ENCODE results near the gene PPP1R26. TPM values are rescaled to one million over a fixed set of nuclear protein-coding genes. Genes with fewer than 3 reads are reported as not detected.

The PPP1R26 gene
- total RNA-seq, 1 donor from 2014 or later = 25.5 TPM

- peak in 1 of 2 donors; percentile 2 for DNase-seq (ENCODE audit: low spot score in 2 of 2)
- TF ChIP-seq CTCF (IDR thresholded peaks at IDR 0.05) = no peak
- H3K36me3 ChIP-seq = peaks cover 26 to 27% of the 10 kb centered on the region in 2 donors
- no peaks in the 10 kb centered on the region for H3K27me3 ChIP-seq
- no peaks in the 10 kb centered on the region for H3K9me3 ChIP-seq
- H3K4me3 ChIP-seq = no peak overlapping the region
- H3K4me1 ChIP-seq = peaks cover 0 to 1% of the 10 kb centered on the region in 2 donors
- H3K27ac ChIP-seq = no peak overlapping the region
- intact Hi-C loops (cut with DNase I) = no loop called here
Measured at GRCh38 chr9:135507104-135508035, 27.8 kb downstream of the PPP1R26 start.

DNA sequence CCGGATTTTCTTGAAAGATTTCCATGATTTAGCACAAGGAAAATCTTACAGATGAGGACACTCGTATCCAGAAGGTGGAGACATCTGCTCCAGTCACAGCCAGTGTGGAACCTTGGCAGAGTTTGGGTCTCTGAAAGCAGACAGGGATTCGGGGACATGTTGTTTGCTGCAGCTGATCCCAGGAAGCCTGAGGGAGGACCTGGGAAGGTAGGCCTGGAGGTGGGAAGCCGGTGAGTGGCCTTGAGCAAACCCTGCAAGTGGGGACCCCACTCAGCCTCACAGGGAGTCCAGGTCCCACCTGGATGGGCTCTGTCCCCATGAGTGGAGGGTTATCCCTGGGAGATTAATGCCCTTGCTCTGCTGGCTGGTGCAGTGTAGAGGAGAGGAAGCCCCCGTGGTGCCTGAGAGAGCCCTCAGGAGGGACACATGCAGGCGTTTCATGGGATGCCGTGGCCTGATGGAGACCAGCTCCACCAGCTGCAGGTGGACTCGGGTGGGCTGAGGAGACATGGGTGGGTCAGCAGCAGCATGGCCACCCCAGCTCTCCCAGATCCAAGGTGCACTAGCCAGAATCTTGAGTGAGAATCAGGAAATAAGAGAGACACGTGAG lies 28.7 kb downstream of the PPP1R26 start:
- peak in 1 of 2 donors; percentile 2 for DNase-seq (ENCODE audit: low spot score in 2 of 2)
- no peak for TF ChIP-seq CTCF (IDR thresholded peaks at IDR 0.05)
- Histone ChIP-seq H3K27me3 (no peaks in the 10 kb centered on the region), H3K4me1 (no peaks in the 10 kb centered on the region), H3K27ac (no peak overlapping the region), H3K36me3 (peaks cover 17 to 19% of the 10 kb centered on the region in 2 donors), H3K4me3 (no peak overlapping the region), H3K9me3 (no peaks in the 10 kb centered on the region)
- intact Hi-C loops (cut with DNase I) = no loop called here

DNA sequence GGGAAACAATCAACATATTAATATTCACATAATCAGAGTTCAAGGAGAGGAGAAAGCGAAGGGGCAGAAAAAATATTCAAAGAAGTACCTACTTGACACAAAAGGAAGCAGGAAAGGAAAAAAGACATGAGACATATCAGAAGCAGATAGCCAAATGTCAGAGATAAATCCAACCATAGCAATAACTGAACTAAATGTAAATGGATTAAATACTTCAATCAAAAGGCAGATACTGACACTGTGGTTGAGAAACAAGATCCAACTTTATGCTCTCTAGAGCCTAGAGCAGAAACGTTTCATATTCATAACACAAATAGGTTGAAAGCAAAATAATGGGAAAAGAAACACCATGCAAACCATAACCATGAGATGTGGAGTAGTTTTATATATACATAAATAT lies 29.9 kb downstream of the PPP1R26 start:
- H3K9me3 ChIP-seq = no peaks in the 10 kb centered on the region
- H3K36me3 ChIP-seq = peaks cover 6 to 8% of the 10 kb centered on the region in 2 donors
- H3K27me3 ChIP-seq = no peaks in the 10 kb centered on the region
- intact Hi-C loops (cut with DNase I) = no loop called here
- H3K4me3 ChIP-seq = no peak overlapping the region
- TF ChIP-seq CTCF (IDR thresholded peaks at IDR 0.05) = no peak
- H3K27ac ChIP-seq = no peak overlapping the region
- H3K4me1 ChIP-seq = no peaks in the 10 kb centered on the region
- DNase-seq (ENCODE audit: low spot score in 2 of 2) = no peak

- no peaks in the 10 kb centered on the region for H3K4me1 ChIP-seq
- no peak for TF ChIP-seq CTCF (IDR thresholded peaks at IDR 0.05)
- no peak overlapping the region for H3K4me3 ChIP-seq
- H3K27ac ChIP-seq = no peak overlapping the region
- H3K36me3 ChIP-seq = no peaks in the 10 kb centered on the region
- intact Hi-C loops (cut with DNase I) = no loop called here
- H3K27me3 ChIP-seq = no peaks in the 10 kb centered on the region
- no peaks in the 10 kb centered on the region for H3K9me3 ChIP-seq
- no peak for DNase-seq (ENCODE audit: low spot score in 2 of 2)
Measured at GRCh38 chr9:135512241-135512603, 32.6 kb downstream of the PPP1R26 start.

DNA sequence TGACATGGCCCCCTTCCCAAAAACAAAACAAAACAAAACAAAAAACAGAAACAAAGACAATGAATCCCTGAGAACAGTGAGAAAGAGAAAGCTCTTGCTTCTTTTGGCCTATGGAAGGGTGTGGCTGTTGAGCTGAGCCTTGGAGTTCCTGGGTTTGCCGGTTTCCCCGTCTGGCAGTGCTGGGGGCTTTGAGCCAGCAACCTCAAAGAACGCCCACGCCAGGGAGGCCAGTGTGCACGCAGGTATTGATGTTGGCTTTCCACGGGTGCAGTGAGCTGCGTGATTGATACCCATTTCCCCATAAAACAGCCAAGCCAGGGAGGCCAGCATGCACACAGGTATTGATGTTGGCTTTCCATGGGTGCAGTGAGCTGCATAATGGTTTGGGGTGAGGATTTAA lies 33.3 kb downstream of the PPP1R26 start:
- Histone ChIP-seq H3K36me3 (no peaks in the 10 kb centered on the region), H3K4me1 (no peaks in the 10 kb centered on the region), H3K27ac (no peak overlapping the region), H3K27me3 (no peaks in the 10 kb centered on the region), H3K4me3 (no peak overlapping the region), H3K9me3 (no peaks in the 10 kb centered on the region)
- intact Hi-C loops (cut with DNase I) = no loop called here
- TF ChIP-seq CTCF (IDR thresholded peaks at IDR 0.05) = no peak
- DNase-seq (ENCODE audit: low spot score in 2 of 2) = no peak
